Keratinocyte (primary cell): ENCODE data around the gene SLC1A4.

Experiments
- CTCF ChIP-seq, 3 experiments: IDR thresholded peaks in 1 of 3; conservative IDR thresholded peaks in 1 of 3; optimal IDR thresholded peaks in 1 of 3; 2 replicates in 2 of 3; 3 replicates in 1 of 3; pipeline versions ENCODE3 to v1.5.1; 2011; ENCODE audit warnings: low read length in 3 of 3, mild to moderate bottlenecking in 3 of 3, moderate library complexity in 2 of 3, control low read depth in 1 of 3, inconsistent platforms in 1 of 3; ENCODE audit not compliant: insufficient read depth in 2 of 3; ENCODE audit errors: extremely low read depth in 1 of 3
- EZH2 ChIP-seq: IDR thresholded peaks from one replicate; pipeline ENCODE4 v1.6.1; 2012; ENCODE audit warnings: inconsistent platforms, mild to moderate bottlenecking, low read length, moderate library complexity

GRCh38 chr2:65055422-65056214 lies 66.4 kb downstream of the SLC1A4 start:
- no peak for TF ChIP-seq EZH2
- TF ChIP-seq CTCF (optimal IDR thresholded peaks at IDR 0.05 in 1 of 3, IDR thresholded peaks at IDR 0.05 in 1 of 3, conservative IDR thresholded peaks at IDR 0.05 in 1 of 3; ENCODE audit: extremely low read depth in 1 of 3, insufficient read depth in 2 of 3, low read length in 3 of 3) = no peak
